ENCODE results near the gene APOF.
"Not testable (repeated sequence)": the region's sequence is repeated elsewhere in the genome, so short reads cannot be mapped to it uniquely, and the experiment has no call there.

APOF gene

GRCh38 chr12:56373515-56373914 lies 10.9 kb upstream of the APOF start:
- DNase-seq (ENCODE audit: low read depth in 1 of 2, low spot score in 1 of 2), result no peak

DNA sequence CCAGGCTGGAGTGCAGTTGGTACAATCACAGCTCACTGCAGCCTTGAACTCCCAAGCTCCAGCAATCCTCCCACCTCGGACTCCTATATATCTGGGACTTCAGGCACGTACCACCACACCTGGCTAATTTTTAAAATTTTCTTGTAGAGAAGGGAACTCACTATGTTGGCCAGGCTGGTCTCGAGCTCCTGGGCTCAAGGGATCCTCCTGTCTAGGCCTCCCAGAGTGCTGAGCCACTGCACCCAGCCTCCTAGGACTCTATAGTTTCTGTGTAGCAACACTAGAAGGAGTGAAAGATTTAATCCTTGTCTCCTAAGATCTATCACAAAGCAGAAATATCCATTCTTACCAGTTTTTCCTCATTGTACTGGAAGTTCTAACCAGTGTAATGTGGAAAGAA lies 4.3 kb upstream of the APOF start:
- no peak for DNase-seq (ENCODE audit: low read depth in 1 of 2, low spot score in 1 of 2)

- DNase-seq (ENCODE audit: low read depth in 1 of 2, low spot score in 1 of 2), result no peak
Observed at GRCh38 chr12:56361487-56362129, 1.0 kb downstream of the APOF start.

DNA sequence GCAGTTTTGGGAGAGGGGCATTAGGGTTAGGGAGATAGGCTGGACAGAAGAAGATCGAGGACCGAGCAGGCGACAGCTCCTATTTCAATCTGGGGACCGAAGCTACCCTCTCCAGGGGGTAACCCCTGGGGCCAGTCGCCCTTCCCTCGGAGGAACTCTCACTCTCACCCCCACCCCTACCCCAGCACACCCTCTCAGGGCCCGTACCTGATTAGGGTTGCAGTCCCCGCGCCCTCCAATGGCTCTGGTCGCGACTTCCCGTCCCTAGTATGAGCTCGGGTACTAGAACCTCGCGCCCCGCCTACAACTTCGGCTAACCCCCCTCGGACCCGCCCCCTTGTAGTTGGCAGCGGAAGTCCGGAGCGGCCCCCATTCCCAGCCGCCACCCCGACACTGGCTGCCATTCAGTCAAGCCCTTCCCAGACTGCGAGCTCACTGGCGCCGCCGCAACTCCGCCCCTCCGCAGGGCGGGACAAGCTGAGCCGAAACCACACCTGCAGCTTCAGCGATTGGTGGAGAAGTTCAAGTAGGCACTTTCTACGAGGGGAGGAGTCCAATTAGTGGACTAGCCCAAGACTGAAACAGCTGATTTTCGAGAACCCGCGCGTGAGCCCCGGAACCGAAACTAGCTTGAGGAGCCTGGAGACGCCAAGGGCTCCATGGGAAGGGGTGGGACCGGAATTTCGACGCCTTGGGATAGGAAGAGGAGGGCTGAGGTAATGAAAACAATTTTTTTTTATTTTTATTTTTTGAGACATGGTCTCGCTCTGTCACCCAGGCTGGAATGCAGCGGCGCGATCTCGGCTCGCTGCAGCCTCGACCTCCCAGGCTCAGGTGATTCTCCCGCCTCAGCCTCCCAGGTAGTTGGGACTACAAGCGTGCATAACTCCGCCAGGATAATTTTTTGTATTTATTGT lies 2.5 kb downstream of the APOF start, which contains the start of gene STAT2:
Gene STAT2, minus strand, starts transcription at position 257 of the 917 bp plus-strand sequence. CDS start 3,536 bp downstream, outside the sequence.
- peak; percentile 96 to 98 for DNase-seq (ENCODE audit: low read depth in 1 of 2, low spot score in 1 of 2)

GRCh38 chr12:56358836-56359532 lies 3.7 kb downstream of the APOF start:
- no peak for DNase-seq (ENCODE audit: low read depth in 1 of 2, low spot score in 1 of 2)

DNA sequence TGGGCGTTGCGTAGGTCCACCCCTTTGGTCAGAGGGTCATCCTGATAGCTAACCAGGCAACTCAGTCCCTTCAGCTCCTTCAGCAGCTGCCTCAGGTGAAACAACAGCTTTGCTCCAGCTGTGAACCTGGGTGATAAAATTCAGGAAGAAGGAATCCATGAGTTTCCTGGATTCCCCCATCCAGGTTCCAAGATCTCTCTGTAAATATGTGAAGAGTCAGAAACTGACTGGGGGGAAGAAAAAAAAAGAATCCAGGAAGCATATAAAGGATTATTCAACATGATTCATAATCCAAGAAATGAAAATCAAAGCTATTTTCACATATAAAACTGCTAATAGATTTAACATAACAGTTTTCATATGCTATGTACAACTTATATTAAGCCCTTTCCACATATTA lies 11.3 kb downstream of the APOF start:
- DNase-seq (ENCODE audit: low read depth in 1 of 2, low spot score in 1 of 2), result no peak

- no peak for DNase-seq (ENCODE audit: low read depth in 1 of 2, low spot score in 1 of 2)
Observed at GRCh38 chr12:56350662-56351061, 12.0 kb downstream of the APOF start.

DNA sequence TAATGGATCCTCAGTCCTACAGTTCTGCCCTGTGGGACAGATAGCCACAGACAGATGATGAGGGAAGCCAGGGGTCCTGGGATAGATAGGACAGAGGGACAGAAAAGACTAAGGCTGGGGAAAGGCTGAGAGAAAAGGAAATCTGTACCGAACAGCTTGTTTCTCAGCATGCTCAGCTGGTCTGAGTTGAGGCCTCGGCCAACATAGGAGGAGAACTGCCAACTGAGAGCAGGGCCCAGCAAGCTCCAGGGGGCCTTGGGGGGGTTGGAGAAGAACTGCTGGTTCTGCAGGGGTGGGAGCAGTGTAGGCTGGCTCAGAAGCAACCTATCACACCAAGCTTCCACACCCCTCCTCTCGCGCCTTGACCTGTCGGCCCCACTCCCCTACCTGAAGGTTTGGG lies 13.9 kb downstream of the APOF start:
- no peak for DNase-seq (ENCODE audit: low read depth in 1 of 2, low spot score in 1 of 2)

DNA sequence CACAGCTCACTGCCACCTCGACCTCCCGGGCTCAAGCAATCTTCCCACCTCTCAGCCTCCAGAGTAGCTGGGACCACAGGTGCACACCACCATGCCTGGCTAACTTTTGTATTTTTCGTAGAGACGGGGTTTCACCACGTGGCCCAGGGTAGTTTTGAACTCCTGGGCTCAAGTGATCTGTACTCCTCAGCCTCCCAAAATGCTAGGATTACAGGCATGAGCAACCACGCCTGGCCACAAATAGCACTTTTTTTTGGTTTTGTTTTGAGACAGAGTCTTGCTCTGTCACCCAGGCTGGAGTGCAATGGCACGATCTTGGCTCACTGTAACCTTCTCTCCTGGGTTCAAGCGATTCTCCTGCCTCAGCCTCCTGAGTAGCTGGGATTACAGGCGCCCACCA lies 15.4 kb downstream of the APOF start:
- DNase-seq (ENCODE audit: low read depth in 1 of 2, low spot score in 1 of 2), result not testable (repeated sequence)

- no peak for DNase-seq (ENCODE audit: low read depth in 1 of 2, low spot score in 1 of 2)
Observed at GRCh38 chr12:56346675-56347074, 16.0 kb downstream of the APOF start.

DNA sequence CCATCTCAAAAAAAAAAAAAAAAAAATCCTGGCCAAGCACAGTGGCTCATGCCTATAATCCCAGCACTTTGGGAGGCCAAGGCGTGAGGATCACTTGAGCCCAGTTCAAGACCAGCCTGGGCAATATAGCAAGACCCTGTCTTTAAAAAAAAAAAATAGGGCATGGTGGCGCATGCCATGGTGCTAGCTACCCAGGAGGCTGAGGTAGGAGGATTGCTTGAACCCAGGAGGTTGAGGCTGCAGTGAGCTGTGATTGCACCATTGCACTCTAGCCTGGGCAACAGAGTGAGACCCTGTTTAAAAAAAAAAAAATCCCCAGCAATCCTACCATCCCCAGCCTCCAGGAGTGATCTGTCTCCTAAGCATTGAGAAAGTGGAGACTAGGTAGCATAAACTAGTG lies 20.4 kb downstream of the APOF start:
- DNase-seq (ENCODE audit: low read depth in 1 of 2, low spot score in 1 of 2), result not testable (repeated sequence)

GRCh38 chr12:56341616-56342015 lies 21.0 kb downstream of the APOF start:
- DNase-seq (ENCODE audit: low read depth in 1 of 2, low spot score in 1 of 2), result no peak

- DNase-seq (ENCODE audit: low read depth in 1 of 2, low spot score in 1 of 2), result no peak
Observed at GRCh38 chr12:56339158-56339422, 23.6 kb downstream of the APOF start.

DNA sequence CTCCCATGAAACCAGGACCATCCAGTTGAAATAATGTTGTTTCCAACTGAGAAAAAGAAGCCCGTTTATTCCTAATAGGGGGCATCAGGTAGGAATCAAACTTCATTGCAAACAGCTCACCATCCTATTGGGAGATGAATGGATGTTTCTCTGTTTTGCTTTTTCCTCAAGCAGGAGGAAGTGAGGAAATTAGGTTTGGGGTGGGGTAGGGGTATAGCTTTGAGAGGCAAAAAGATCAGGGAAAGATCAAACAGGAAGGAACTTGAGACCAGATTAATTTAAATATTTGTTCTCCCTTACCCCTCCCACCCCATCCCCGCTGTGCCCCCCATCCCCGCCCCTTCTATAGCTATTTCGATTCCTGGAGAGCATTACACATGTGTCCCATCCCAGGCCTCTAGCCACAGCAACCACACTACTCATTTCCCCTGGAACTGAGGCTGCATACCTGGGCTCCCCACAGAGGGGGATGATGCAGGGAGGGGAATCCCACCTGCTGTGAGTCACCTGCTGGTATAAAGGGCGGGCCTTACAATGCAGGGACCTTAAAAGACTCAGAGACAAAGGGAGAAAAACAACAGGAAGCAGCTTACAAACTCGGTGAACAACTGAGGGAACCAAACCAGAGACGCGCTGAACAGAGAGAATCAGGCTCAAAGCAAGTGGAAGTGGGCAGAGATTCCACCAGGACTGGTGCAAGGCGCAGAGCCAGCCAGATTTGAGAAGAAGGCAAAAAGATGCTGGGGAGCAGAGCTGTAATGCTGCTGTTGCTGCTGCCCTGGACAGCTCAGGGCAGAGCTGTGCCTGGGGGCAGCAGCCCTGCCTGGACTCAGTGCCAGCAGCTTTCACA lies 24.1 kb downstream of the APOF start, which contains the start of gene IL23A:
Gene IL23A, plus strand, starts transcription at position 577 of the 850 bp plus-strand sequence. Its CDS starts 161 bp downstream, at position 738.
- peak; percentile 62 to 74 for DNase-seq (ENCODE audit: low read depth in 1 of 2, low spot score in 1 of 2)

DNA sequence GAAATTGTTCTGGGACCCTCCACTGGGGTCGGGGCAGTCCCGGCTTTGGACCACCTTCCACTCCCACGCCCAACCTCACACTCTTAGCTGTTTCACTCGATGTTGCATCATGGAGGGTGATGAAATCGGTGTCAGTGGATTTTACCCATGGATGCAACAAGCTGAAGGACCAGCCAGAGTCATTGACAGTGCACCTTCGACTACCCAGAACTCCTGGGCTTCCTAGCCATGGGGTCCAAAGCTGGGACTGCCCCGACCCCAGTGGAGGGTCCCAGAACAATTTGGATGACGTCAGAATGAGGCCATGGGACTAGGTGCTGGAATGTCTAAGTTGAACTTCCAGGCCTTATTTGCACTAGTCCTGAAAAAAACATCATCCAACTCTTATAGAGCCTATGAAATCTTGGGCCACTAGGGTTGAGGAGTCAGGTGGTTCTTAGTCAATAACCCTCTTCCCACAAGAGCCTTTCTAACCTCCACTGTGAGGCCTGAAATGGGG lies 24.9 kb downstream of the APOF start:
- DNase-seq (ENCODE audit: low read depth in 1 of 2, low spot score in 1 of 2), result no peak

DNA sequence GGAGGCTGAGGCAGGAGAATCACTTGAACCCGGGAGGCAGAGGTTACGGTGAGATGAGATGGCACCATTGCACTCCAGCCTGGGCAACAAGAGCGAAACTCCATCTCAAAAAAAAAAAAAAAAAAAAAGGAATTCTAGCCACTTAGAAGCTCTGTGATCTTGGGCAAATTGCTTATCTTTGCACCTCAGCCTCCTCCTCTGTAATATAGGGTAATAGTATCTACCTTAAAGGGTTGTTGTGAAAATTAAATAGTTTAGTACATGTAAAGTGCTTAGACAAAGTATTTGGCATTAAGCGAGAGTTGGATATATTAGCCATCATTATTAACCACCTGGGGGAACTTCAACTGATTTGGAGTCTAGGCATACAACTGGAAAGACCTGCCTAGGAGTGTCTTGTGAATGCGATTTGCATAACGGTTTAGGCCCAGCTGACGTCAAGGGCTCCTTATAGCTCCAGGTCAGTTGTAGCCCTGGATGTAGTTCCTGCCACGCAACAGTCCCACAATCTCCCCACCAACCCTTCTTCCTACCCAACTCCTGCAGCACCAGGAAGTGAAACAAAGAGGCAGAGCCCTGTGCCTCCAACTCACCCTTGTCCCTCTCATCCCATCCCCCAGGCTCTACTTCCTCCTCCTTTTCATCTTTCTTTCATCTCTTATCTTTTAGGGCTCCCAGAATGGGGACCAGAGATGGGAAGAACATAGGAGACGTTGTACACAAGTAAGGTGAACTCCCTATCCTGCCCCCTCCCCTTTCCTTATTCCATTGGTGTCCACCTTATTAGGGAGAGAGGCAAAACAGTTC lies 26.1 kb downstream of the APOF start:
- DNase-seq (ENCODE audit: low read depth in 1 of 2, low spot score in 1 of 2), result no peak

DNA sequence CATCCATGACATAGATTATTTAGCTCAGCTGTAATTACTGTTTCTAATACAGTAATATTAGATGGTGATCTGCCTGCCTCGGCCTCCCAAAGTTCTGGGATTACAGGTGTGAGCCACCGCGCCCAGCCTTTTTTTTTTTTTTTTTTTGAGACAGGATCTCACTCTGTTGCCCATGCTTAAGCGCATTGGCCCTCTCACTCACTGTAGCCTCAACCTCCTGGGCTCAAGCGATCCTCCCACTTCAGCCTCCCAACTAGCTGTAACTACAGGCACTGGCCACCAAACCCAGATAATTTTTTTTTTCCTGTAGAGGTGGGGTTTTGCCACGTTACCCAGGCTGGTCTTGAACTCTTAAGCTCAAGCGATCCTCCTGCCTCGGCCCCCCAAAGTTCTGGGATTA lies 27.1 kb downstream of the APOF start:
- not testable (repeated sequence) for DNase-seq (ENCODE audit: low read depth in 1 of 2, low spot score in 1 of 2)

GRCh38 chr12:56334490-56334793 lies 28.2 kb downstream of the APOF start:
- DNase-seq (ENCODE audit: low read depth in 1 of 2, low spot score in 1 of 2), result no peak

GRCh38 chr12:56333679-56334489 lies 28.8 kb downstream of the APOF start, which contains the start of gene PAN2:
Gene PAN2, minus strand, starts transcription at chr12:56334000. Its CDS starts 906 bp downstream, at chr12:56333094.
- peak; percentile 81 to 84 for DNase-seq (ENCODE audit: low read depth in 1 of 2, low spot score in 1 of 2)
